Measurements from ENCODE around the gene ABLIM3. TPM values are rescaled to one million over a fixed set of nuclear protein-coding genes. Genes with fewer than 3 reads are reported as not detected.
A peak's percentile ranks its signal among the peaks of the same experiment; 100 is the strongest.

The ABLIM3 gene
- total RNA-seq, 1 donor from 2014 or later, result 3.7 TPM

- TF ChIP-seq CTCF (IDR thresholded peaks at IDR 0.05; ENCODE audit: insufficient read depth, low read length, severe bottlenecking), result no peak
- no peaks in the 10 kb centered on the region for H3K27me3 ChIP-seq (ENCODE audit: control insufficient read depth, insufficient read depth, low read length)
- no peak overlapping the region for H3K4me3 ChIP-seq (ENCODE audit: low read depth, low read length)
- H3K36me3 ChIP-seq (ENCODE audit: control insufficient read depth, insufficient read depth, low read length), result no peaks in the 10 kb centered on the region
- DNase-seq (ENCODE audit: low read depth) (no peak), FAIRE-seq (peak; percentile 13)
Measured at GRCh38 chr5:149108651-149109280, 32.5 kb upstream of the ABLIM3 start.

- Histone ChIP-seq H3K36me3 (ENCODE audit: control insufficient read depth, insufficient read depth, low read length) (no peaks in the 10 kb centered on the region), H3K4me3 (ENCODE audit: low read depth, low read length) (no peak overlapping the region), H3K27me3 (ENCODE audit: control insufficient read depth, insufficient read depth, low read length) (no peaks in the 10 kb centered on the region)
- peak; percentile 43 for DNase-seq (ENCODE audit: low read depth)
- no peak for TF ChIP-seq CTCF (IDR thresholded peaks at IDR 0.05; ENCODE audit: insufficient read depth, low read length, severe bottlenecking)
- no peak for FAIRE-seq
Measured at GRCh38 chr5:149110406-149110805, 30.9 kb upstream of the ABLIM3 start.

GRCh38 chr5:149113669-149114068, 27.6 kb upstream of the ABLIM3 start:
- DNase-seq (ENCODE audit: low read depth) (peak; percentile 98), FAIRE-seq (no peak)
- no peak overlapping the region for H3K4me3 ChIP-seq (ENCODE audit: low read depth, low read length)
- no peaks in the 10 kb centered on the region for H3K27me3 ChIP-seq (ENCODE audit: control insufficient read depth, insufficient read depth, low read length)
- TF ChIP-seq CTCF (IDR thresholded peaks at IDR 0.05; ENCODE audit: insufficient read depth, low read length, severe bottlenecking), result no peak
- H3K36me3 ChIP-seq (ENCODE audit: control insufficient read depth, insufficient read depth, low read length), result no peaks in the 10 kb centered on the region

GRCh38 chr5:149114403-149115312, 26.6 kb upstream of the ABLIM3 start:
- peak; percentile 80 for DNase-seq (ENCODE audit: low read depth)
- H3K27me3 ChIP-seq (ENCODE audit: control insufficient read depth, insufficient read depth, low read length), result no peaks in the 10 kb centered on the region
- TF ChIP-seq CTCF (IDR thresholded peaks at IDR 0.05; ENCODE audit: insufficient read depth, low read length, severe bottlenecking), result peak; percentile 92
- H3K36me3 ChIP-seq (ENCODE audit: control insufficient read depth, insufficient read depth, low read length), result no peaks in the 10 kb centered on the region
- FAIRE-seq, result peak; percentile 86
- no peak overlapping the region for H3K4me3 ChIP-seq (ENCODE audit: low read depth, low read length)

GRCh38 chr5:149117970-149118369, 23.3 kb upstream of the ABLIM3 start:
- Histone ChIP-seq H3K36me3 (ENCODE audit: control insufficient read depth, insufficient read depth, low read length) (no peaks in the 10 kb centered on the region), H3K4me3 (ENCODE audit: low read depth, low read length) (no peak overlapping the region), H3K27me3 (ENCODE audit: control insufficient read depth, insufficient read depth, low read length) (no peaks in the 10 kb centered on the region)
- no peak for FAIRE-seq
- TF ChIP-seq CTCF (IDR thresholded peaks at IDR 0.05; ENCODE audit: insufficient read depth, low read length, severe bottlenecking), result no peak
- DNase-seq (ENCODE audit: low read depth), result no peak
